ENCODE results near the gene NOP14. TPM values are rescaled to one million over a fixed set of nuclear protein-coding genes. Genes with fewer than 3 reads are reported as not detected.
"Not testable (repeated sequence)": the region's sequence is repeated elsewhere in the genome, so short reads cannot be mapped to it uniquely, and the experiment has no call there.

The NOP14 gene
- total RNA-seq, 2 donors from 2014 or later = 20.4 to 22.9 TPM

DNA sequence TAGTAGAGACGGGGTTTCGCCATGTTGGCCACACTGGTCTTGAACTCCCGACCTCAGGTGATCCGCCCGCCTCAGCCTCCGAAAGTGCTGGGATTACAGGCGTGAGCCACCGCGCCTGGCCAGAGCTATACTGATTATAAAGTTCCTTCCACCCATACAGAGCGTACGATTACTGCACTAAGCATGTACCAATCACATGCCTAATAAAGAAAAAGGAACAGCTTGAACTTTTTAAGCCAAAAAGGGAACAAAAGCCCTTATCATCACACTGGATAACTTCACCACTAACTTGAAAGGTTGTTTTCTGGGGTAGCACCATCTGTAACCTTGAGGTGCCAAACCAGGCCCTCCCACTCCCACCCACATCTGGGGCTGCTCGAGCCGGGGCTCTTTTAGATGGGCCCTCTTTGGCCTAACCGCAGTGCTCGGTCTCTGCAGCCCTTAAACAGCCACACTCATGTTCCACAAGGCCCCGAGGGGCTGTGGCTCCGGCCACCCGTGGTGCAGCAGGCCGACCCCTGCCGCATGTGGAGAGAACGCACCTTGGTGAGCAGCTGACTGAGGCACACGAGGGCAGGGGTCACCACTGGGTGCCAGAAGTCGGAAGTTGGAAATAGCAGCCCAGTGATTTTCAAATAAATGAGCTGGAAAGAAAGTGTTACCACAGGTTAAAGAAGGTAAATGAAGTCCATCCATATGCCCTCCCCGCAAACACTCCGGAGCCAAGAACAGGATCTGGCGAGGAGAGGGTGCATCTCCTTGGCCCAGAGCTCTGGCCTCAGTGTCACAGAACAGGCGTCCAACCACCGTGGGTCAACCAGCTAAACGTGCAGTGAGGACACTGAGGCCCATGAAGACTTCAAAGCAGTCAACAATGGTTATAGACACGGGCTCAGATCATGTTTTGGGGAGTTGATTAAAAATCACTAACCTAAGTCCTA is 18.4 kb downstream of the NOP14 start:
- ATAC-seq (no peak), DNase-seq (no peak)
- intact Hi-C loops (cut with DNase I, micrococcal nuclease) = no loop called here

DNA sequence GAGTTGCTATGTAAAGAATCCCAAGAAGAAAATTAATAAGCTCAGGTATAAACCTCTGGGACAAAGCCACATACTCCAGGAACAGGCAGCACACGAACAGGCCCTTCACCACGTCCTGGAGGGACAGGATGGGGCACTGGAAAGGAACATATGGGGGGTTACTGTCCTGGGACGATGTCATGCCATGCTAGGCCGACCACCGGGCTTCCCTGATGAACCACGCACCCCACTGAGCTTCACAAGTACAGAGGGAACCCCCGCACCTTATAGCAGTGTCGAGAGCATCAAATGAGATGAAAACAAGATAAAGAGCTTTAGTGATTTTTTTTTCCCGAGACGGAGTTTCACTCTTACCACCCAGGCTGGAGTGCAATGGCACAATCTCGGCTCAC is 19.1 kb downstream of the NOP14 start:
- ATAC-seq (no peak), DNase-seq (no peak)
- intact Hi-C loops (cut with DNase I, micrococcal nuclease) = no loop called here

DNA sequence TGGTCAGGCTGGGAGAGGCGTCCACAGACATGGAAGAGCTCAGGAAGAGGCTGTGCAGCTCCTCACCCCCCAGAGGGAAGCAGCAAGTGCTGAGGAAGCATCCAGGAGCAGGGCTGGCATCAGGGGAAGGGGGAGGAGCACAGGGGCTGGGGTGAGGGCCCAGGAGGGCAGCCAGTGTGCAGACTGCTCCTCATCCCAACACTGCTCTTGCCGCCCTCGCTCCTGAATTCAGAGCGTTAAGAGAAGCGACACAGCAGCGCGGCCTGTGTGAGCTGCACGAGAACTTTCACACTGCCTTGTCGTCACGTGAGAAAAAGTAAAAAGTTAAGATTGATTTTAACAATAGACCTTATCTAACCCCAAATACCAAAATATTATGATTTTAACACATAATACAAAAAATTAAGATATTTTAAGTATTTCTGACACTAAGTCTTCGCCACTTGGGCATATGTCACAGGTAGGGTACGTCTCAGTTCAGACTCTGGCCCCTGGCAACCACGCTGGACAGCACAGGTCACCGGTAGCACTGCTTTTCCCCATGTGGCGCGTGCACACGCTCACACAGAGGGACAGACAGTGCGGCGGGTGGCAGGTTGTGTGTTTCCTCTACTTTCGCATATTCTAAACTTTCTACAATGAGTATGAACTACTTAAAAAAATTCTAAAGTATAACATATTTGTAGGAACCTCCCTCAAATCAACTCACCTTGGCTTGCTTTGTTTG is 19.7 kb downstream of the NOP14 start:
- DNase-seq = no peak
- no peak for ATAC-seq
- intact Hi-C loops (cut with DNase I, micrococcal nuclease) = no loop called here

DNA sequence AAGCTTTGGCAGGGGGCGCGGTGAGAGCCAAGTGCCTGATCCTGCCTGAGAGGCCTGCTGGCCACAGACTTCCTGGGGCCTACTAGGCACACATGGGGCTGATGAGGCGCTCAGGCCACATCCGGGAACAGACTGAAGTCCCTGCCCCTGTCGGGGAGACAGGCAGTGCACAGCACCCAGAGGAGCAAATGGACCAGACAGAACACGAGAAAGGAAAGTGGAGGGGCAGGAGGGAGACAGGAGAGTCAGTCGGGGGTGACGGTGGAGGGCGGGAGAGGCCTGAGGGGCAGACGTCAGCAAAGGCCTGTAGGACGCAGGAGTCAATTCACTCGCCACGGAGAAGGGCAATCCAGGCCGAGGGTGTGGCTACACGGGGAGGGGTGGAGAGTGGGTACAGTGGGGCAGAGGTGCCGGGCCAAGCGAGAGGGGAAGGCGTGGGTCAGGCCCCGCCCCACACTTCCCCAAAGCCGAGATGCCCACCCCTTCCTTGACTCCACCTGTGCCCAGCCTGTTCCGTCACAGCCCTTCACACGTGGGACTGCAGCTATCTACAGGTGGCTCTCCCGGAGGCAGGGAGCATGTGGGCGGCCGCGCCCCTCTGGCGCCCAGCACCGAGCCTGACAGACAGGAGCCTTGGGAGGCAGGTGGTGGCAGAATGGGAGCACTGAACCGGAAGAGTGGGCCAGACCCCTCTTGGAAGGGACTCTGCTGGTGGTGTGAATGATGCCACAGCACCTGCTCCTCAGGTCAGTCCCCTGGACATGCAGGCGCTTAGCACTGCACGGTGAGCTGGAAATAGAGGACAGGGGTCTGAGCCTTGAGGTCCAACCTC is 20.5 kb downstream of the NOP14 start:
- DNase-seq (peak; percentile 74 to 84), ATAC-seq (peak; percentile 92)
- intact Hi-C loops (cut with DNase I, micrococcal nuclease) = no loop called here

DNA sequence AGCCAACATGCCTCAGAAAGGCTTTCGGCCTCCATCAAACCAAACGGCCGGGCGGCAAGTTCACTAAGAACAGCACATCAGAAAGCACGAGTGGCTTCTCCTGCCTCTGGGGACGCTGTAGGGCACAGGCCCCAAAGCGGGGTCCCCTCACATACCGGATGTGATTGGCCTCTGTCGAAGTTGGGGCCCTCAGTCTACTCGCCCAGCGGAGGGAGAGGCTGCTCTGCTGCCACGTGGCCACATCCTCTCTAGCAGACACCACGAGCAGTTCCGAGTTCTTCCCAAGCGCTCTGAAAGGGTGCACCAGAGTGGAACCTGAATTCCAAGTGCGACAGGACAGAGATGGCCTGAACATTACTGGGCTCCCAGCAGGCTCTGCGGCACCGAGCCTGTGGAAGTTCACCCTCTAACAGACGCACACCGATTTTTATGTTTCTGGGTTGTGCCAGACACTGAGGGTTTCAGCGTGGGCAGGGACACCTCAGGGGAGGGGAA is 21.1 kb downstream of the NOP14 start:
- ATAC-seq (no peak), DNase-seq (peak in 1 of 2 donors; percentile 26)
- intact Hi-C loops (cut with DNase I, micrococcal nuclease) = no loop called here

DNA sequence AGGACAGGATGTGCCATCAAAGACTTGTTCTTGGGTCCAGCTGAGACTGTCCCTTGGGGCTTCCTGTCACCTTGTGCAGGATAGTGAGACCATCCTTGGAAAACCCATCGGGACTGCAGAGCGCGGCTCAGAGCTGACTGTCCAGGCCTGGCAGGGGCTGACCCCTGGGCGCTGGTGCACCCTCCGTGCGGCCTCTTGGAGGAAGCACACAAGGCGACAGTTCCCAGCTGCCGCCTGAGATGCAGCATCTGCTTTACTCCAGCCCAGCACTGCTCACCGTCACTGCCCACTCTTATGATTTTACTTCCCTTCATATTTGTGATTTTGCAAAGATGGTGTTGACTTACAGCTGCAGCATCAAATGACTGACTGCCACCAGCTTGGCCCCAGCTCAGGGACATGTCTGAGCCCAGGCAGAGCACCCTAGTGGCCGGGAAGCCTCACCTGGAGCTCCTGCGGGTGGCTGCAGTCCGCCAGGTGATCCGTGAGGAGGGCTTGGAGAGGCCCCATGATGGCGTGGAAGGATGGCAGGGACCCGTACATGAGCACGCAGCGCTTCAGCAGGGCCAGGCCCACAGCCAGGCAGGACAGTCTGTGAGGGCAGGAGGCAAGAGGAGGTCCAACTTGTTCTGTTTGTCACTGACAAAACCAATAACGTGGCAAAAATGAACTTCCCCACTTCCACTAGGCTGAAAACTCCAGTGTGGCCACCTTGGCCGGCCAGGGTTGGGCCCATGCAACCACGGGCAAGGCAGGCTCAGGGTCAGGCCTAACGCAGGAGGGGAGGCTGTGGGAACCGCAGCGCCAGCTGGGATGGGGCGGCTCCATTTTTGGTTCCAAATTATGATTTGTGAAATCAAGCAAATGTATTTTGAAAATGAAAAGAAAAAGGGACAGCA is 21.8 kb downstream of the NOP14 start:
- intact Hi-C loops (cut with DNase I, micrococcal nuclease) = no loop called here
- DNase-seq (no peak), ATAC-seq (no peak)

DNA sequence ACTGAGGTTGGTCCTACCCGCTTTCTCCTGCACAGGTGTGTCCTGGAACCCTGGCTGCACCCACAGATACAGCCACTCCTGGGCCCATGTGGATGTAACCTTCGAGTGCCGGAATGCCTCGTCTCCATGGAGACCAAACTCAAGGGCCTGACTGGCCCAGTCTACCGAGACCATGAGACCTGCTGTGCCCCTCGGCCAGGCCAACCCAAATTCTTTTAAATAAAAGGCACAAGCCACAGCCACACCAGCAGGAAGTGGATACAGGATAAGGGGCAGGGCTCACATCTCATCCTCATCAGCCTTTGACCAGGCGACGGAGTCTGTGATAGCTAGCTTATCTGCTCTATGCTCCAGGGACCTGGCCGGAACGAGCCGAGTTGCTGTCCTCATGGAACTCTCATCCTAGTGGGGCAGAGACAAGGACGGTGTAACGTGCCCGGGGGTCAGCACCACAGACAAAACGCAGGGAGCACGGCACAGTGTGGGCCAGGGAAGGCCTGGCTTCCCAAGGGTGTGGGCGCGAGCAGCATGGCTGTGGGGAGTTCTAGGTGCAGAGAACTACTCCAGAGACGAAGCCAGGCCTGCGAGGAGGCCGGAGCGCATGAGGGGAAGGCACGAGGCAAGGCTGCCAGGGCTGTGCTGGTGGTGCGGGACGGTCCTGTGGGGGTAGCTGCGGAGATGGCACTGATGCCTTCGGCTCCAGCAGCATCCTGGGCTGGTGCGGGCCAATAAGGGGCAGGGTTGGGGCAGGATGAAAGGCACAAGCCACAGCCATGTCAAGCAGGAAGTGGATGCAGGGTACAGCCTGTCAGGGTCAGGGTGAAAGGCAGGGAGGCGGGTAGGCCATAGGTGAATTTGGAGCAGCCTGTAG is 22.7 kb downstream of the NOP14 start:
- no peak for DNase-seq

DNA sequence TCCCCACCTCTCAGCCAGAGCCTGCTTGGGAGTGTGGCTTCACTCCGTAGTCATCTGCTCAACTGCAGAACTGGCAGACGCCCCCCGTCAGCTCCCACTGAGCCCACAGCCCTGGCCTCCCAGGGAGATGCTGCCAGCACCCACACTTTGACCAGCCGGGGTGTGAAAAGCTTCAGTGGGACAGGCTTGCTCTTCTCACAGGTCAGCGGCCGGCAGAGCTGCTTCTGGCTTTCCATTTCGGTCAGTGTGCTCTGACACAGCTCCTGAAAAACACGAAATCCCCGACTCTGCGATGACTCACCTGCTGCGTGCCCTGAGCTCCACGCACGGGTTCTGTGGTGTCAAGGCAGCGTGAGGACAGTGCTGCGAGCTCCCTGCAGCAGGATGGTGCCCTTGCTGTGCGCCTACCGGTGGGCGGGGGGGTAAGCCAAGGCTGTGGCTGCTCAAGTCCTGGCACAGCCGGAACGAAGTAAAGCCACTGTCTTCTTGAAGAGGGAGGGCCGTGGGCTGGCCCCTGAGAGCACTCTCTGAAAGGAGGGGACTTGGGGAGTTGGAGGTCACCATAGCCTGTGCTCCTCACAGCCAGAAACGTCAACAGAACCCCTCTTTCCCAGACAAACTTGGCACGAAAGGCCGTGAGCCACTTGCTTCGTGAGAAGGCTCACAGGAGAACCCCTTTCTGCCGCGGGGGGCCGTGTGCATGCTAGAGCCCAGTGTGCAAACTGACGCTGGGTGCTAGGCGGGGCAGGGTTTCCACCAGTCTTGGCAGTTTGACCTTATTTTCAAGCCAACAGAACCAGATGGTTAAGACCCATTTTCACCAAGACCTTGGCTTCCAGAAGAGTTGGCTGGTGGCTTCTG is 23.6 kb downstream of the NOP14 start:
- DNase-seq (no peak), ATAC-seq (no peak)
- intact Hi-C loops (cut with DNase I, micrococcal nuclease) = no loop called here

More for the DNA sequence above, 22.7 kb downstream of the NOP14 start:
- ATAC-seq = no peak
- intact Hi-C loops (cut with DNase I, micrococcal nuclease) = no loop called here

DNA sequence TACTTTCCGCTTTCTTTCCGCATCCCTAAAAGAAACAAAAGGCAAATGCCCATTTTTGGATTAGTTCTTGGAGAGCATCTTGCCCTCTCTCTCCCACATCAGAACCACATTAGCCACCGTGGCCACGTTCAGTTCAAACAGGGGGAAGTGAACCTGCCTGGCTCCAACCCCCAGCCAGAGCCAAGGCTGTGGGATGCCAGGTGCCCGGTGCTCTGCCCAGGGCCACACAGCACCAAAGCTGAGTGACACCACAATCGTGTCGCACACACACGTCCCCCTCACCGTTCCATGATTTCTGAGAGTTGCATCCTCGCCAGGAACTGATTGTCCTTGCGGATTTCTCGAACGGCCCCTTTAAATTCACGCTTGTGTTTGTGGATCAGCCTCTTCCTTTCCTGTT is 24.3 kb downstream of the NOP14 start:
- intact Hi-C loops (cut with DNase I, micrococcal nuclease) = no loop called here
- DNase-seq = no peak
- ATAC-seq = no peak

DNA sequence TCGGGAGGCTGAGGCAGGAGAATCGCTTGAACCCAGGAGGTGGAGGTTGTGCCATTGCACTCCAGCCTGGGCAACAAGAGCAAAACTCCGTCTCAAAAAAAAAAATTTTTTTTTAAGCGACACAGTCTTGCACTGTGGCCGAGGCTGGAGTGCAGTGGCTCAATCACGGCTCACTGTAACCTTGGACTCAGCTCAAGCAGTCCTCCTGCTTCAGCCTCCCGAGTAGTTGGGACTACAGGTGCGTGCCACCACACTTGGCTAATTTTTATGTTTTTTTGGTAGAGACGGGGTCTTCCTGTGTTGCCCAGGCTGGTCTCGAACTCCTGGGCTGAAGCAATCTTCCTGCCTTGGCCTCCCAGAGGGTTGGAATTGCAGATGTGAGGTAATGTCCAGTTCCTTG is 24.8 kb downstream of the NOP14 start:
- intact Hi-C loops (cut with DNase I, micrococcal nuclease); ATAC-seq; DNase-seq: not testable (repeated sequence)

DNA sequence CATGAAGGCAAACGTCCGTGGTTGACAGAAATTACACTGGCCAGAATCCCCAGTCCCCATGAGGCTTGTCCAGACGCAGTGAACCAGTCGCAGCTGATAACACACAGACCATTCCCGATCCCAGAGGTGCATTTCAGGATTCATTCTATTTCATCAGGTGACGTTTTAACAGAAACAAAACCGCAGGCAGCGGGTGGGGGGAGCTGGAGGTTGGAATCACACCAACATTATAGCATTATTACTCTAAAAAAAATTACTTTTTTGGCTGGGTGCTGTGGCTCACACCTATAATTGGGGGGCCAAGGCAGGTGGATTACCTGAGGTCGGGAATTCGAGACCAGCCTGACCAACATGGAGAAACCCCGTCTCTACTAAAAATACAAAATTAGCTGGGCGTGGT is 25.2 kb downstream of the NOP14 start:
- intact Hi-C loops (cut with DNase I, micrococcal nuclease) = no loop called here
- DNase-seq (no peak), ATAC-seq (no peak)

DNA sequence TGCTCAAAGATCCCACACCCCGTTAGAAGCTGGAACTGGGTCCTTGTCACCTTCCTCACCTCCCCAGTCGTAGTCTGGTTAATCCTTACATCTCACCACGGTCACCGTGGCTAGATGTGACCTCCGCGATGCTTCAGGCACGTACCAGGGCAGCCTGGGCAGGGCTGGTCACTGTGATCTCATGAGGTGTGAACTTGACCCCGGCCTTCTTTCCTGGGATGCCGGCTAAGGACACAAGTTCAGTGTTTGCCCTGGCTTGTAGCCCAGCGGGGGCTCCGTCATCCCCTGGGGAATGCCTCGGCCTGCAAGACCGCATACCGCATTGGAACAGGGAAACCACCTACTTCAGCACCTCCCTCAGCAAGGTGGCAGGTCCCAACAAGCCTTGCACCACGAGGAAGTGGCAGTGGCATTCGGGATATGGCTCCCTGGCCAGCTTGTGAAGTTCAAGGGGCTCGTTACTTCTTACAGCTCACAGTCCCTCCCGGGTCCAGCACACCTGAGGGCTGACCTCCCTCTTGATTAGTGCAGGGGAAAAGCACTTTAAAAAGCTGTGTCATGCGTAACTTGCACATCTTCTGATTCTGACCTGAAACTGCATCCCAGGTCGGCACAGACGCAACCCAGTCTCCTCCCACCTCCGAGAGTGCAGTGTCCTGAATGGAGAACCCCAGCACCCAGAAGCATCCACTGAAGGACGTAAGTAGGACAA is 25.9 kb downstream of the NOP14 start:
- no peak for ATAC-seq
- intact Hi-C loops (cut with DNase I, micrococcal nuclease) = no loop called here
- no peak for DNase-seq

DNA sequence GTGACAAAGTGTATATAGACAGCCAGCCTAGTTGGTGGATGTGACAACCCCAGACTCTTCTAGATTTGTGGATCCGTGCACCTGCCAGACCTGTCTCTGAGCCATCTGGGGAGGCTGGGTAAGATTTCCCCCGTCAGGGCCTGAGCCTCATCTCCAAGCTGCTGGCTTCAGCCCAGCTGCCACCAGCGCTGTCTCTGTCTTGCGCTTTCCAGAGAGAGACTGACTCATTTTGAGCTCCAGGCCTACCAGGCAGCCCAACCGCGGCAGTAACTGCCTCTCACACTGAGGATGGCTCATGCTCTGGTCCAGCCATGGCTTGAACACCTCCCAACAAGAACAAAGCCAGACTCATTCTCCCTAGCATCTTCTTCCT is 26.4 kb downstream of the NOP14 start:
- DNase-seq = no peak
- ATAC-seq = no peak
- intact Hi-C loops (cut with DNase I, micrococcal nuclease) = no loop called here

DNA sequence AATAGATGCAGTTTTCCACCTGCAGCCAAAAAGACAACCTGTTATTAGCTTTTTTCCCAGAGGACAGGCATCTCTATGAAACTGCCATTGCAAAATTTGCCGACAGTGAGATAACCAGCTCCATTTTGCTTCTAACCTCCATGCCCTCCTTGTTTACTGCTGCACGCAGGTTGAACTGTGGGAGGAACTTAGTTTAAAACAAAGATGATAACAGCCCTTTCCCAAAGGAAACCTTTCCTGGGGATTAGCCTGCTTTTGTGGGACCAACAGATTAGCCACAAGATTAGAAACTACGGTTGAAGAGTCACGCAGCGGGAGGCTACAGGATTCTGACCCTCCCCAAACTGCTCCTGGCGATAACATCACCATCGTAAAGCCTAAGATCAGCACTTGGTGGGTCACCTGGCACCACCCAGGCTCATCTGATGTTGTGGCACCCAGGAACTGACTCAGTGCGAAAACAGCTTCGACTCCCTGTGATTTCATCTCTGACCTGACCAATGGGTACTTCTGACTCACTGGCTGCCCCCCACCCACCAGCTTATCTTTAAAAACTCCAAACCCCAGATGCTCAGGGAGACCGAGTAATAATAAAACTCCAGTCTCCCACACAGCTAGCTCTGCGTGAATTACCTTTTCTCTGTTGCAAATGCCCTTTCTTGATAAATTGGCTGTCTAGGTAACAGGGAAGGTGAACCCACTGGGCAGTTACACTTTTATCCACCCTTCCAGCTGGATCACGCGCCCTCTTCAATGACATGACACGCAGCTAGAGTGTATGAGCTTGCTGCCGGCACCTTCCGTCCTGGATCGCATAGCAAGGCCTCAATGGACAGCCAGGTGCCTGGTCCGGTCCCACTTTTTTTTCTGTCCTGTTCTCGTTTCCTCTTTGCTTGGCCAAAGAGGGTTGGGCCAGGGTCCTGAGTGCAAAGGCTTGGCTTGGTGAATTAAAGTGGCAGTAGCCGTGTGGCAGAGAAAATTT is 27.2 kb downstream of the NOP14 start:
- ATAC-seq = no peak
- intact Hi-C loops (cut with DNase I, micrococcal nuclease) = no loop called here
- DNase-seq = no peak
